Fibroblast of skin of scalp (primary cell): Measurements from ENCODE around the gene SNTG2.

Experiments
- DNase-seq: peaks from one replicate; pipeline ENCODE4 v3.0.0-alpha.2; 2013

Gene SNTG2

DNA sequence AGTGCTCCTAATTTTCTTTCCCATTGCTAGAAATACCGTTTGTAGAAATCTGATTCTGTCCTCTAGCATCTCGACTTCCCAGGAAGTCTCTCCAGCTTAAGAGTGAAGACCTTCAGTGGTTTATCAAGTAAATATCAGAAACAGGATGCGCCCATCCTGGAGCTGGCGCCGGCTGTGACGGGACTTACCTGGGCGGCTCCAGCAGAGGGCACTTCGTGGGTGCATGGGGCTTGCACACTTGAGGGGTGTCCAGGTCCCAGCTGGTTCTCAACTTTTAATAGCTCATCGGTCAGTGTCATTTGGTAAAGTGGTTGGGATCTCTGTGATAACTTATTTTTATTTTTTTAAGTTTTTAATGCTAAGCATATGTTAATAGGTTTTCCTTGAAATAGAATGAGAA lies 295.6 kb downstream of the SNTG2 start:
- no peak for DNase-seq

DNA sequence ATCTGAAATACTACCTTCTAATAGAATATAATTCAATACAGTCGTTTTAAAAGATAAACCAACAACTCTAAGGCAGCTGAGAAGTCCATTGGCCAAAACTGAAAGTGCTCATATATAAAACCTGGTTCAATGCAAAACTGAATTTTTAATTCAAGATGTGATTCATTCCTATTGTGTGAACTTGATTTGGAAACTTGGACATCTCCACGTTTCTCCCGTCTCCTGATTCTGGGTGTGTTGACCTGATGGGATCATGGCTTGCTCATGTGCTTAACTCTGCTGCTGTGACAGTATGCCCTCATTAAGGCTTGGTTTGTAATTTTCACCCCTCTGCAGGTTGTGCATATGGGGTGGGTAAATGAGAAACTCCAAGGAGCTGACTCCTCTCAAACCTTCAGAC lies 296.3 kb downstream of the SNTG2 start:
- DNase-seq, result no peak

DNA sequence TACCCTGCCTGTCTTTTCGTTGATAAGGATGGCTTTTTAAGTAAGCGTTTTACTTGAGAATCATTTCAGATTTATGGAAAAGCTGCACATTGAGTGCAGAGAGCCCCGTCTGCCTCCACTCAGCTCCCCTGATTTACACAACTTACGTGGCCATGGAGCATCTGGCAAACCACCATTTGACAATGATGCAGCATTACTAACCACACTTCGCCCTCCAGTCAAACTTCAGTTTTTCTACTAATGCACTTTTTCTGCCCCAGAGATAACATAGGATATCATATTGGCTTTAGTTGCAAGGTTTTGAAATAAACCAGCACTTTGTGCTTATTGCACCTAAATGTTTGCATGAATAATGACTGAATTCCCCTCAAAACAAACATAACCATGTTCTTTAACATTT lies 297.5 kb downstream of the SNTG2 start:
- no peak for DNase-seq

DNA sequence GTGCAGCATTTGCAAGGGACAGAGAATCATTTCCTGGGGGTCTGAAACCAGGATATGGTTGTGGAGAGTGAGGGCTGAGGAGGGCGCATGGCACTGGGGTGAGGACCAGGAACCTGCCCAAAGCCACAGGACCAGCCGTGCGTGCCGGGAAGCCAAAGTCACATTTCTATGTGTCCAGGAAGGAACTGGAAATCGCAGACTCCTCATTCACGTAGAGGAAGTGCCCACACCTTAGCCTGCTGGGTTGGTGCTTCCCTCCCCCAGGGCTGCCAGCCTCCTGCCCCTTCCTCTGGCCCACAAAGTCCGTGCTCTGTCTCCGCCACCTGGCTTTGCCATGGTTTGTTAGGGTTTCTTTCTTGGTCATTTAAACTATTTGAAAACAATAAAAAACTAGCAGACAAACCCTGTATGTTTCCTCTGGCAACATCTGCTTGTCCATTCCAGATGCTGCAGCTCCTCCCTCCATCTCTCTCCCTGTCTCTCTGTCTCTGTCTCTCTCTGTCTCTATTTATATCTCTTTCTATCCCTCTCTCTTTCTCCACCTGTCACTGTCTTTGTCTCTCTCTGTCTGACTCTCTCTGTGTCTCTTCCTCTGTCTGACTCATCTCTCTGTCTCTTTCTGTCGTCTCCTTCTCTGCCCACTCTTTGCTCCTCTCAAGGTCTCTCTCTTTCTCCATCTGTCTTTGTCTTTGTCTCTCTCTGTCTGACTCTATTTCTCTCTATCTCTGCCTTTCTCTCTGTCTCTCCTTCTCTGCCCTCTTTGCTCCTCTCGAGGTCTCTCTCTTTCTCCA lies 299.4 kb downstream of the SNTG2 start:
- DNase-seq, result no peak

DNA sequence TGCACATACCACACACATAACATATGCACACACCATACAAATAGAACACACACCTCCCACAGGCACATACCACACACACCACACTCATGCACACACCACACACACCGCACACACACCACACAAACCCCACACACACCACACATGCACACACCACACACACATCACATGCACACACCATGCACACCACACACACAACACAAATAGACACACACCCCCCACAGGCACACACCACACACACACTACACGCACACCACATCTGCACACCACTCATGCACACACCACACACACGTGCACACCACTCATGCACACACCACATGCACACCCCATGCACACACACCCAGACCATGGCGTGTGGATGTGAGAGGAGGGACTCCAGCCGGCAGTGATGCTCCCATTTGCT lies 300.9 kb downstream of the SNTG2 start:
- DNase-seq, result no peak

DNA sequence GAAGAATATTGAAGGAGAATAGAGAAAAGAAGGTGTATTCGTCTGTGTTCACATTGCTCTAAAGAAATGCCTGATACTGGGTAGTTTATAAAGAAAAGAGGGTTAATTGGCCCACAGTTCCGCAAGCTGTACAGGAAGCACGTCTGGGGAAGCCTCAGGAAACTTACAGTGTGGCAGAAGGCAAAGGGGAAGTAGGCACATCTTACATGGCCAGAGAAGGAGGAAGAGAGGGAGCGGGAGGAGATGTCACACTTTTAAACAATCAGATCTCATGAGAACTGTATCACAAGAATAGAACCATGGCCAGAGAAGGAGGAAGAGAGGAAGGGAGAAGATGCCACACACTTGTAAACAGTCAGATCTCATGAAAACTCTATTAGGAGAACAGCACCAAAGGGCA lies 303.0 kb downstream of the SNTG2 start:
- no peak for DNase-seq

DNA sequence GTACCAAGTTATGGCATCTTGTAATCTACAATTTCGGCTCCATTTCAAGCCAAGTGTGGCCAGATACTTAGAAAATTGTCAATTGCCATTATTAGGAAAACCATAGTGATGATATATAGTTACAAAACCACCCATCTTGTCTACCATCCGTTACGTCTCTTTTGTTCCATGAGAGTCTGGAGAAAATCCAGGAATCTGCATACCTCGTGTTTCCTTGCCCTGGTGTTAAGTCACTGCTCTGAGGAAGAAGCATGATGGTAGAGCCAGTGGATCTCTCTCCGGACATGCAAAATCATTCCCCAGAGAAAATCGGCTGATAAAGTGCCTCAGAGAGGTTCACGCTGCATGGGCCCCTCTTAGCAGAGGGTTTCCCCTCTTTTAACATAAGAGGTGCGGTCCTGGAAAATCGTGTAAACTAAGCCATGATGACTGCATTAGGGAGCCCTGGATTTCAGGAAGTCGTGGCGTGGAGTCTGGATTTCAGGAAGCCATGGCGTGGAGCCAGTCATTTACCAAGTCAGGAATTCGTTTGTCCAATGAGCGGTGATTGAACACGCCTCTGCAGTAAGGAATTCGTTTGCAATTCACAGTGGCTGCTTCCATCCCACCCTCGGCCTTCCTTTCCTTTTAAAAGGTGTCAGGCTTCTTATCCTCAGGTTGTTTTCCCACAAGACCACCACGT lies 304.2 kb downstream of the SNTG2 start:
- no peak for DNase-seq

DNA sequence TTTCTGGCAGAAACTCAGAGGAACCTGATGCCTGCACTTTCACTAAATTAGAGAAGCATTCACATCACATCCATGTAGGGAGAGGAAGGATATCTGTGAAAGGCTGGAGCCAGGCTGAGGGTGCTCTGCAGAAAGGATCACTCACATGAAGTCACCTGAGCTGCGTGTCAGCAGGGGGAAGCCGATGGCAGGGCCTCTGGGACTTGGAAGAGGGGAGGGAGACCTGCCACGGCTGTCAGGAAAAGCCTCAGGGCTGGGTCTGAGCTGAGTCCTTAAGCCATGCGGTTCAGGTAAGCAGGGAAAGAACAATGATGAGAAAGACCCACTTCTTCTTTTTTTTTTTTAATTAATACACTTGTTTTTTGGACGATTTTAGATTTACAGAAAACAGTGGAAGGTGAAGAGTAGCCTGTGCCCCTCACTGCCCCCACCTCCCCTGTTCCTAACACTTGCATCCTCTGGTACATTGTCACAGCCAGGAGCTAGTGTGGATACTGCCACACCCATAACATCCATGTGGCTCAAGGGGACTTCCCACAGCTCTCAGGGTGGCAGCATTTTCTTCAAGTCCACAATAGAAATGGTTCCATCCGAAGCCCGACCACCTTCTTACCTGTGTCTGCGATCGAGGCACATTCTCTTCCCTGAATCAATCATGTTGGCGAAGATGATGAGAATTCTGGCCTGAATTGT lies 306.1 kb downstream of the SNTG2 start:
- DNase-seq, result no peak

DNA sequence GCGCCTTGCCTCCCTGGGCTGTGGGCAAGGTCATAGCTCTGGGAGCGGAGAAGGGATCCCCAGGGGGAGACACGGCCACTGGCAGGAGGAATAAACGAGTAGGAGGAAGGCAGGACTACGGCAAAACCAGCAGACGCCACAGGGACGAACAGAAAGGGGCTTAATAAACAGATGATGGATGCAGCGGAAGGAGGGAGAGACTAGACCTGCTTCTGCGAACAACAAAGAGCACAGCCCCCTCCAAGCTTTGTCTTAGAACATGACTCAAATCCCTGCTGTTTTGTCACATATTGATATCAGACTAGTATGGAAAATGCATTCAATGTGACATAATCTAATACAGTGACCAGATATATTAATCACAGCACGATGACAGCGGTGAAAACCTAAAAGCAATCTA lies 306.7 kb downstream of the SNTG2 start:
- DNase-seq, result no peak

DNA sequence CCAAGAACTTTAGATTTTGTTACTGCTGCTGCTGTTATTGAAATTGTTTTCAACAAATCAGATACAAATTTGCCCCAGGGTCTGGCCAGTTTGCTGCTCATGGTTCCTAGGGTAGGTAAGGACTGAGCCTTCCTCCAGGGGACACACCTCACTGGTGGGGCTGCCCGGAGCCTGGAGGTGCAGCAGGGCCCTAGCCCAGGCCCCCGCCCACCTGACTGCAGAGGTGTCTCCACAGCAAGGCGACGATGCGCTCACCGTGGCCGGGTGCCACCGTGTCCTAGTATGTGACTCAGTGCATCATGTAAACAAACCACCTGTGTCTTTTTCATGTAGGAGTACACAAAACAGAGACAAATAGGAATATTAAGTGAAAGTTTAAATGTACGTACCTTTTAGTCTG lies 309.1 kb downstream of the SNTG2 start:
- DNase-seq, result no peak

DNA sequence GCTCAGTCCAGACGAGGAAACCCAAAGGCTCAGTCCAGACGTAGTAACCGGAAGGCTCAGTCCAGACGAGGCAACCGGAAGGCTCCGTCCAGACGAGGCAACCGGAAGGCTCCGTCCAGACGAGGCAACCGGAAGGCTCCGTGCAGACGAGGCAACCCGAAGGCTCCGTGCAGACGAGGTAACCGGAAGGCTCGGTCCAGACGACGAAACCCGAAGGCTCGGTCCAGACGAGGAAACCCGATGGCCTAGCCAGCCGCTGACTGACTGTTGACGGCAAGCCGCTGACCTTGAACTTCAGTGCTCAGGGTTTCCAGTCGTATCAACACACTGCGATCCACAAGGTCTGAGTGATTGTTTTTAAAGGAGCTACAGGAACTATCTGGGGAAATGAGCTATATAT lies 312.0 kb downstream of the SNTG2 start:
- no peak for DNase-seq

DNA sequence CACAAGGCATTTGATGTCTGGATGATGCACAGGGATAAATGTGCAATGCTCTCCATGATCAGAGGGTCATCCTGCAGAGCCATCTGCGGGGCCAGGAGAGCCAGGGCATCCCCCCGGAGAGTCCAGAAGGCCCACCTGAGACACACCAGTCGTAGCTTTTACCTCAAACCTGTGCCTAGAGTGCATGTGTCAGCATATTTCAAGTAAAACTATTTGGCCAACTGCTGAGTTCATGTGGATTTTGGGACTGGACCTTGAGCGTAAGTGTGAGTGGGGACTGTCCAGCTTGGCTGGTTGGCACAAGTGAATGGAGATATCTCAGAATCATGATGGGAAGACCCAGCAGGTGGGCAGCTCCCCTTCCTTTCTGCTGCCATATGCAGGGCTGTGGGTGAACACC lies 314.8 kb downstream of the SNTG2 start:
- DNase-seq, result no peak

DNA sequence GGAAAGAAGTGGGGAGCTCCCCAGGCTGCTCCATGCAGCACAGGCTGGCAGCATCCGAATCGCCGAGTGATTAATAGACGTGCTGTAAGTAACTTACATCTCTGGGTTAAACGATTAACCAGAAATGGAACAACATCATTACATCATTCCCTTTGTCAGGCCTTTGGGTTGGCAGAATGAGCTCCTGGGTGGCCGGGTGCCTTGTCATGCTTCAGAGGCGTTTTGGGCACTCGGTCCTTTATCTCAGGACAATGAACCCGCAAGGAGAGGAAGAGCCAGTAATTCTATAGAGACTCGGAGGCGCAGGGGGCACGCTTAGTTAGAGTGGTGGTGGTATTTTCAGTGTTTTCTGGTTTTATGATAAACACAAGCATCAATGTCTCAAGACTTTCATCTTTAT lies 315.7 kb downstream of the SNTG2 start:
- DNase-seq, result no peak

DNA sequence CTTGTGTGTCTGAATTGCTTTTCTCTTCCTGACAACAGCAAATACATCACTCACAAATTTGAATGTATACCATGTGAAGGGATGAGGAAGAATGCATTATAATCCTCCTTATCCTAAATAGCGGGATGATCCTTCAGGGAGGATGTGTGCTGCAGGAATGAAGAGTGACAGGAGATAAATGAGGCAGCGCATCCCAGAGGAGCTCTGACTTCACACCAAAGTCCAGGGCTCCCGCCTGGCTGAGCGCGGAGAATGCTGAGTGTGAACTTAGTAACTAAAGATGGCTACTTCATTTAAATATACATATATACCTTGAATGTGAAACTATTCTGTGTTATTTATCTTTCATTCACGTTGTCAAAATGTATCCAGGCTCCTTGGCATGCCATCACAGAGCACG lies 317.4 kb downstream of the SNTG2 start:
- DNase-seq, result no peak

DNA sequence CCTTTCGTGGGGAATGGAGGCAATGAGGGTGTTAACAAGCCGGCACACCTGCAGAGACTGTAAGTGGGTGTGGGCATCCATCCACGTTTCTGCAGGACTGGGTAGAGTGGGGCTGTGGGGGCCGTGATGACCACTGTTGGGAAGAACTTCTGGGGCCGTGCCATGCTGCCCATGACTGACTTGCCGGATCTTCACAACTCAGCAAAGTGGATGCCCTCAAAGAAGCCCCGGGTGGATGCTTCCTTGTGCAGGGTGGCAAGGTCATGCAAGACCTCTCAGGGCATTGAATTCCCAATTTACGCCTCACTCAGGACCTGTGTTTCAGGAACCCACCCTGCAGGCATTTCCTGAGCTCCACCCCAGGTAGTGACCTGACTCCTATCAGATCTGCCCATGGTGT lies 319.2 kb downstream of the SNTG2 start:
- DNase-seq, result no peak

DNA sequence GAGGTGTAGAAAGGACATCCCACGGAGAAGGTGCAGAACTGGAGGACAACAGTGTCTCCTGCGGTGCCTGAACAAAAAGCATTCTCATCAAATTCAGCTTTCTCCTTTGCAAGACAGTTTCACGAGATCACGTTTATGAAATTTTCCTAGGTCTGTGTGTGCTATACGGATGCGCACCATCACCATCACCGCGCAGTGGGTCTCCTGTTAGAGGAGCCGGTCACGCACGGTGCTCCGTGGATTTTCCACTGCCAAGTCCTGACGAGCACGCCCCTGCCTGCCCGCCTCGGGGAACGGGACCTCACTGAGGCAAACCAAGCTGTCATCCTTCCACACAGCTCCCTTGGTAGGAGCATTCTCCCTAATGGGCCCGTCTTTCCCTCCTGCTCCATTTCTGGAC lies 322.2 kb downstream of the SNTG2 start:
- no peak for DNase-seq

DNA sequence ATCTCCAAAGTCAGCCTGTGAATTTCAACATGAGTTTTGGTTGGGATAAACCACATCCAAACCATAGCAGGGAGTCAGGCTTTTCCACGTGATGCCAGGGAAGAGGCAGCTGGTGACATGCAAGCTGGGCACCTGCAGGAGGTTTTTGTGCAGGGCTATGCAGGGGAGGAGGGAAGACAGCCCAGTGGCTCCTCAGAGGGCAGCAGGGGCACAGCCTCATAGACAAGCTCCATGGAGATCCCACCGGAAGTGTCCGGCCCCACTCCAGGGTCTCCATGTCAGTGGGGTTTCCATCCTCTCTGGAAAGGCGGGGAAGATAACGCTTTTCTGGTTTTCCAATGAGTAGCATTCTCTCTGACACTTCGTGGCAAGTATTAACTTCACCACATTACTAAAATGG lies 327.0 kb downstream of the SNTG2 start:
- DNase-seq, result no peak

DNA sequence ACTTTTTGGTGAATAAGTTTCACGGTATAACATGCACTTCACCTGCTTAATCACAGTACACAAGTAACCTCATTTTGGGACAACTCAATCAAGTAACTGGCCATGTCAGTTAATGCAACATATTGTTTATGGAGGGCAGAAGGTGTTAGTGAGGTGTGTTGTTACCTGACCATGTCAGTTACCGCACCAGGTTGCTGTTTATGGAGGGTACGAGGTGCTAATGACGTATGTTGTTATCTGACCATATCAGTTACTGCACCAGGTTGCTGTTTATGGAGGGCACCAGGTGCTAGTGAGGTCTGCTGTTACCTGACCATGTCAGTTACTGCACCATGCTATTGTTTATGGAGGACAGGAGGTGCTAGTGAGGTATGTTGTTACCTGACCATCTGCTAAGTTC lies 327.5 kb downstream of the SNTG2 start:
- DNase-seq, result no peak

DNA sequence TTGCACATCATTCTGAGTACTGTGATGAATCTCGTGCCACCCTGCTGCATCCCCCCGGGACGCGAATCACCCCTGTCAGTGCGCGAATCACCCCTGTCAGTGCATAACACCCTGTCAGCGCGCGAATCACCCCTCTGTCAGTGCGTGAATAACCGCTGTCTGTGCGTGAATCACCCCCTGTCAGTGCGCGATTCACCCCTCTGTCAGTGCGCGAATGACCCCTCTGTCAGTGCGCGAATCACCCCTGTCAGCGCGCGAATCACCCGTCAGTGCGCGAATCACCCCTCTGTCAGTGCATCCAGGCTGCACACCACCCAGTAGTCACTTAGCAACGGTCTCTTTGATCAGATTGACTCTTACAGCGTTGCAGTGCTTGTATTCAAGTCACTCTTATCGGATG lies 328.2 kb downstream of the SNTG2 start:
- DNase-seq, result no peak

DNA sequence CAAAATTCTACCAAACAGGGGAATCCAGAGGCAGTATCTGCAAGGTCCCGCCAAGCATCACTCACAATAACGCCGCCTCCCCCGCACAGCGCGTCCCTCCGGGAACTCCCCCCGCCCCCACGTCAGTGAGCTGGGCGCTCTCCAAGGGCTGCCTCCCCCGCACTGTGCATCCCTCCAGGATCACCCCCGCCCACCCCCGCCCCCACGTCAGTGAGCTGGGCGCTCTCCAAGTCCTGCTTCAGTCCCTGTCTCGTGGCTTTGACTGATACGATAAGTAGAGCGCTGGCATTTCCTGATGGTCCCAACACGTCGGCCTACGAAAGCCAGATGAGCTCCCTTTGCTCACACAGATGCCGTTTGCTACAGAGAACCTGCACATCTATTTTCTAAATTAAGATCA lies 331.9 kb downstream of the SNTG2 start:
- peak; percentile 9 for DNase-seq

DNA sequence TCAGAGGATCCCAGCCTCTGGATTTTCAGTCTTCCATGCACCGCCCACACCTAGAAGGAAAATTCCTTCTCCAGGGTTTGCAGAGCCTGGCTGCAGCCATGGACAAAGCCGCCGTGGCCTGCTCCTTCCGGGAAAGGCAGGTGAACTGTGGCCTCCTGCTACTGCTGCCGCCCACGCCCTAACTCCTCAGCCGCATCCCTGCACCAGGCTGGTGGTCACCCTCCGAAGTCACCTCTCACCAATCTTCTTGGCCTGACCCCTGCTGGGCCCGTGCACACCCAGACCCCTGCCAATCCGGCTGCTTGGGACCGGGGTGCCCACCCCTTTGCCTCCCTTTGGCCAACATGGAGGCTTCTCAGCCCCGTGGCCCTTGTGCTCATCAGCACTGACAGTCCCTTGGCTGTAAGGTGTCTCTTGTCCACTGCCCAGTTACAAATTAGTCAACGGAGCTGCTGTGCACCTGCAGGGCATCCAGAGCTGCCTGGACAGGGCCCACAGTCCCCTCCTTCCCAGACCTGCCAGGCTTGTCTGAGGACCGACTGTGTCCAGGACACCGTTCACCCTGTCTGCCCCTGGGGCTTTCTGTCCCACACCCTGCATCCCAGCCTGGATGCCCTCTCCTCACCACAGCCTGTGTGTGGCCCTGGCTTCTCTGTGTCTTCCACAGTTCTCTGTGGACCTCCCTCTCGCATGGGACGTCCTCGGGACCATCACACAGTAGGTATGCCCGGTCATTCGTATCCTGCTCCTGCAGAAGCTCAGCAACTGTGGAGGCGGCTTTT lies 332.6 kb downstream of the SNTG2 start:
- DNase-seq, result no peak

DNA sequence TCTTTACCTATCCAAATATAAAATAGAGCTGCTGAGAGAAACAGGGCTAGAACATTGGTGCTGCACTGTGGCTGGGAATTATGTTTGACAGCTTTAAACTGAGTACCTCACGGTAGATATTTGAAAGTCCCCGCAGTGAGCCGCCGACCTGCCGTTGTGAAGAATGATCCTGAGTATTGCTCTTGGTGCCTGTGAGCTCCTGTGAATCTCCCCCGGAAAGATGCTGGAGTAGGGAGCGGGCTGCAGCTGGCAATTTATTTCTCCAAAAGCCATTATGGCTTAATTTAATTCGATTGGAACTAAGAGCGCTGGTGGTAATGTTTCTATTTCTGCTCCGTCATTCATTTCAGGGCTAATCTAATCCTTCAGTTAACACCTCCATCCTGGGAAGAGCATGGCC lies 333.2 kb downstream of the SNTG2 start:
- DNase-seq, result no peak

DNA sequence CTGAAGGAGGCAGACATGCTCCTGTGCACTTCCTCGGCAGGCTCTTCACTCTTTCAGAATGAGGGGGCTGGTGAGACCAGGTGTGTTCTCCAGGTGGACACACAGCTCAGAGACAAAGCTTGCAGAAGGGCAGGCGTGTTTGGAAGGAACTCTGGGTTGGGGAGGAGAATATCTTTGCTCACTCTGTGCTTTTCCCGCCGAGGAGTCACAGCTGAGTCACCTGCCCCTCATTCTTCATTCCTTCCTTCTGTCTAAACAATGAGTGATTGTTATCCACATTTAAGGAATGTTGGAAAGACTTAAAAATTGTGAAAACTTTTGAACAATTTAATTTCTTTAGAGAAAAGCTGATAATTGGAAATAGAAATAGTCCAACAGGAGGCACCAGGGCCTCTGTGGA lies 336.3 kb downstream of the SNTG2 start:
- DNase-seq, result no peak
